Umbilical cord (tissue), 2 donors: ENCODE data around the gene SAT2. TPM values are rescaled to one million over a fixed set of nuclear protein-coding genes. Genes with fewer than 3 reads are reported as not detected.

ENCODE experiments used
- DNase-seq: peaks from one replicate; pipeline ENCODE4 v3.0.0-alpha.2; 2015; ENCODE audit warnings: low spot score
- total RNA-seq: library from RNA; depleted of rRNA; stranded (reverse); fragments of >200 nt; gene quantifications from one replicate; pipeline ENCODE4 v1.2.3, GENCODE V29; 2014; ENCODE audit warnings: low replicate concordance; ENCODE audit not compliant: insufficient read depth

Gene SAT2
- total RNA-seq, 1 donor from 2014 or later, result 39.7 TPM

DNA sequence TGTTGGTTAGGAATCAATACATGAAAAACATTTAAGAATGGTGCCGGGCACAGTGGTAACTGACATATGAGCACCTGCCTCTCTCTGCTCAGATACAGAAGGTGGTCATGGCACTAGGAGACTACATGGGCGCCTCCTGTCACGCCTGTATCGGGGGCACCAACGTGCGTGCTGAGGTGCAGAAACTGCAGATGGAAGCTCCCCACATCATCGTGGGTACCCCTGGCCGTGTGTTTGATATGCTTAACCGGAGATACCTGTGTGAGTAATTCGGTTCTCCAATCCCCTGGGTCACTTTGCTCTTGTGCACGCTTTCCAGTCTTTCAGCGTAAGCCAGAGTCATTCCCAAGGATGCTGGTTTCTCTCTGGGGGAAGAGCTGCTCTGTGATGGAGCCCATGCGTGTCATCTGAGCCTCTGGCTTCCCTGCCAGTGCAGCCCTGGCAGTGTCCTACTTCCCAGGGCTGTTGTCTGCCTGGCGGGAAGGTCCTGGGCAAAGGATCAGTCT, 51.1 kb downstream of the SAT2 start:
- DNase-seq, result no peak

Other genes starting within 250 kb of the SAT2 start
- 12.8 TPM for gene TNK1, start 246.7 kb downstream of the SAT2 start, total RNA-seq
- 21.9 TPM for gene PLSCR3, start 233.3 kb downstream of the SAT2 start, total RNA-seq
- gene TMEM256, start 223.7 kb downstream of the SAT2 start, total RNA-seq, result 89.3 TPM
- gene NLGN2, start 220.0 kb downstream of the SAT2 start, total RNA-seq, result 4.8 TPM
- gene SPEM1, start 207.5 kb downstream of the SAT2 start, total RNA-seq, result not detected
- gene SPEM2, start 202.2 kb downstream of the SAT2 start, total RNA-seq, result not detected
- gene SPEM3, start 199.0 kb downstream of the SAT2 start, total RNA-seq, result 0.96 TPM
- 1.9 TPM for gene TMEM102, start 192.4 kb downstream of the SAT2 start, total RNA-seq
- 12.8 TPM for gene FGF11, start 188.3 kb downstream of the SAT2 start, total RNA-seq
- 8.9 TPM for gene CHRNB1, start 182.8 kb downstream of the SAT2 start, total RNA-seq
- 18.1 TPM for gene ZBTB4, start 148.2 kb downstream of the SAT2 start, total RNA-seq
- 0.24 TPM for gene SLC35G6, start 146.4 kb downstream of the SAT2 start, total RNA-seq
- 40.7 TPM for gene POLR2A, start 143.5 kb downstream of the SAT2 start, total RNA-seq
- 14.9 TPM for gene TNFSF12, start 78.8 kb downstream of the SAT2 start, total RNA-seq
- gene TNFSF13, start 69.1 kb downstream of the SAT2 start, total RNA-seq, result 7.7 TPM
- 56.6 TPM for gene SENP3, start 65.9 kb downstream of the SAT2 start, total RNA-seq
- 8.4 TPM for gene CD68, start 48.2 kb downstream of the SAT2 start, total RNA-seq
- gene MPDU1, start 44.0 kb downstream of the SAT2 start, total RNA-seq, result 38.0 TPM
- 1.9 TPM for gene SOX15, start 37.7 kb downstream of the SAT2 start, total RNA-seq
- 32.7 TPM for gene FXR2, start 12.9 kb downstream of the SAT2 start, total RNA-seq
- gene SHBG, start 2.3 kb upstream of the SAT2 start, total RNA-seq, result 3.9 TPM
- gene ATP1B2, start 23.1 kb upstream of the SAT2 start, total RNA-seq, result 2.6 TPM
- 9.6 TPM for gene TP53, start 59.7 kb upstream of the SAT2 start, total RNA-seq
- gene WRAP53, start 60.7 kb upstream of the SAT2 start, total RNA-seq, result 2.4 TPM
- 1.9 TPM for gene EFNB3, start 77.4 kb upstream of the SAT2 start, total RNA-seq
- gene DNAH2, start 89.9 kb upstream of the SAT2 start, total RNA-seq, result not detected
- 0.48 TPM for gene KDM6B, start 206.4 kb upstream of the SAT2 start, total RNA-seq
- 1.7 TPM for gene TMEM88, start 227.2 kb upstream of the SAT2 start, total RNA-seq
- gene NAA38, start 229.7 kb upstream of the SAT2 start, total RNA-seq, result 55.9 TPM
- gene CYB5D1, start 230.2 kb upstream of the SAT2 start, total RNA-seq, result 7.9 TPM